Breast epithelium (tissue), 4 donors: Measurements from ENCODE around the gene USP43. TPM values are rescaled to one million over a fixed set of nuclear protein-coding genes. Genes with fewer than 3 reads are reported as not detected.

Source experiments
- DNase-seq, 2 donors: peaks; one replicate each; pipeline ENCODE4 v3.0.0-alpha.2; 2019; ENCODE audit warnings: low spot score in 2 of 2
- H3K27ac ChIP-seq, 2 donors: fragments of 200-600 bp; sonication (generic) in 1 of 2; one replicate each; pipeline ENCODE4 v1.5.1; 2016 to 2019; ENCODE audit warnings: mild to moderate bottlenecking in 1 of 2
- H3K27me3 ChIP-seq, 2 donors: fragments of 200-600 bp; sonication (generic) in 1 of 2; one replicate each; pipeline versions ENCODE4 v1.5.1 to v1.6.0; 2017 to 2019; ENCODE audit warnings: control low read depth in 1 of 2, mild to moderate bottlenecking in 1 of 2
- H3K36me3 ChIP-seq: fragments of 200-600 bp; one replicate; pipeline ENCODE4 v1.5.1; 2019
- H3K4me1 ChIP-seq, 2 donors: fragments of 200-600 bp; sonication (generic); one replicate each; pipeline ENCODE4 v1.5.1; 2016 to 2019; ENCODE audit warnings: control low read depth in 1 of 2
- H3K4me3 ChIP-seq, 3 donors: fragments of 200-600 bp; sonication (generic); 1 replicate in 2 of 3; 2 replicates in 1 of 3; pipeline ENCODE4 v1.5.1; 2016 to 2019; ENCODE audit warnings: mild to moderate bottlenecking in 3 of 3, moderate library complexity in 2 of 3
- H3K9me3 ChIP-seq, 2 donors: fragments of 200-600 bp; sonication (generic) in 1 of 2; one replicate each; pipeline ENCODE4 v1.5.1; 2016 to 2019; ENCODE audit warnings: control low read depth in 1 of 2
- CTCF ChIP-seq, 3 donors: fragments of 450-650 bp; IDR thresholded peaks; one replicate each; pipeline ENCODE4 v1.5.1; 2016 to 2017; ENCODE audit warnings: antibody characterized with exemption in 3 of 3, mild to moderate bottlenecking in 3 of 3, moderate library complexity in 3 of 3
- POLR2A ChIP-seq: fragments of 450-650 bp; IDR thresholded peaks from one replicate; pipeline ENCODE4 v1.6.1; 2016; ENCODE audit warnings: antibody characterized with exemption, mild to moderate bottlenecking, moderate library complexity
- POLR2AphosphoS5 ChIP-seq, 3 donors: sonication (generic); formaldehyde crosslinking; IDR thresholded peaks; one replicate each; pipeline ENCODE4 v1.6.1; 2017; ENCODE audit warnings: antibody characterized with exemption in 3 of 3
- intact Hi-C: fragments of 100-400 bp; cut with DNase I; formaldehyde crosslinking; loops from one replicate; pipeline ENCODE4 v1.15.1; 2023; ENCODE audit warnings: low total_unique reads
- total RNA-seq, 3 donors: library from RNA; depleted of rRNA; stranded (reverse); fragments of >200 nt; gene quantifications; one replicate each; pipeline ENCODE4 v1.1.0, GENCODE V29; 2016

USP43 gene
- total RNA-seq, 3 donors from 2014 or later: 0.32 to 6.1 (median 3.9) TPM

- Histone ChIP-seq H3K27me3 (no peaks in the 10 kb centered on the region), H3K4me3 (peak overlapping the region; percentile 33 to 72 (median 68)), H3K4me1 (no peaks in the 10 kb centered on the region), H3K9me3 (no peaks in the 10 kb centered on the region), H3K36me3 (no peaks in the 10 kb centered on the region), H3K27ac (peak overlapping the region; percentile 86 to 87)
- intact Hi-C loops: no loop called here
- TF ChIP-seq CTCF (IDR thresholded peaks at IDR 0.05) (no peak), POLR2AphosphoS5 (IDR thresholded peaks at IDR 0.05) (no peak), POLR2A (no peak)
- DNase-seq: peak; percentile 42 to 66
These were observed 681 bp downstream of the USP43 start for GRCh38 chr17:9645851-9646545.

GRCh38 chr17:9646546-9646885, 1.2 kb downstream of the USP43 start:
- Histone ChIP-seq H3K4me1 (no peaks in the 10 kb centered on the region), H3K36me3 (no peaks in the 10 kb centered on the region), H3K27ac (peak overlapping the region in 1 of 2 donors; percentile 87), H3K4me3 (peak overlapping the region in 2 of 3 donors; percentile 68 to 72), H3K27me3 (no peaks in the 10 kb centered on the region), H3K9me3 (no peaks in the 10 kb centered on the region)
- TF ChIP-seq CTCF (IDR thresholded peaks at IDR 0.05) (no peak), POLR2AphosphoS5 (IDR thresholded peaks at IDR 0.05) (no peak)
- intact Hi-C loops: no loop called here
- DNase-seq: no peak

GRCh38 chr17:9647014-9647413, 1.7 kb downstream of the USP43 start:
- no peak for TF ChIP-seq POLR2AphosphoS5 (IDR thresholded peaks at IDR 0.05)
- no peak overlapping the region for H3K27ac ChIP-seq
- no peak for DNase-seq
- no peaks in the 10 kb centered on the region for H3K27me3 ChIP-seq
- H3K36me3 ChIP-seq: no peaks in the 10 kb centered on the region
- no peaks in the 10 kb centered on the region for H3K9me3 ChIP-seq
- intact Hi-C loops: no loop called here
- H3K4me3 ChIP-seq: peak overlapping the region in 1 of 3 donors; percentile 9
- no peaks in the 10 kb centered on the region for H3K4me1 ChIP-seq

GRCh38 chr17:9648521-9649110, 3.3 kb downstream of the USP43 start:
- Histone ChIP-seq H3K4me3 (no peak overlapping the region), H3K4me1 (no peaks in the 10 kb centered on the region), H3K27me3 (no peaks in the 10 kb centered on the region), H3K9me3 (no peaks in the 10 kb centered on the region), H3K36me3 (no peaks in the 10 kb centered on the region), H3K27ac (no peak overlapping the region)
- no peak for DNase-seq
- intact Hi-C loops: no loop called here
- TF ChIP-seq POLR2A (no peak), CTCF (IDR thresholded peaks at IDR 0.05) (no peak), POLR2AphosphoS5 (IDR thresholded peaks at IDR 0.05) (no peak)

GRCh38 chr17:9658593-9659211, 13.4 kb downstream of the USP43 start:
- intact Hi-C loops: no loop called here
- Histone ChIP-seq H3K36me3 (no peaks in the 10 kb centered on the region), H3K4me1 (no peaks in the 10 kb centered on the region), H3K27ac (no peak overlapping the region), H3K27me3 (no peaks in the 10 kb centered on the region), H3K9me3 (no peaks in the 10 kb centered on the region), H3K4me3 (no peak overlapping the region)
- TF ChIP-seq POLR2AphosphoS5 (IDR thresholded peaks at IDR 0.05) (no peak), CTCF (IDR thresholded peaks at IDR 0.05) (no peak), POLR2A (no peak)
- no peak for DNase-seq
